ENCODE measurements around the gene FSTL3. TPM values are rescaled to one million over a fixed set of nuclear protein-coding genes. Genes with fewer than 3 reads are reported as not detected.

Gene FSTL3
- total RNA-seq, 2 experiments from 2014 or later, result 3.4 to 7.3 TPM

DNA sequence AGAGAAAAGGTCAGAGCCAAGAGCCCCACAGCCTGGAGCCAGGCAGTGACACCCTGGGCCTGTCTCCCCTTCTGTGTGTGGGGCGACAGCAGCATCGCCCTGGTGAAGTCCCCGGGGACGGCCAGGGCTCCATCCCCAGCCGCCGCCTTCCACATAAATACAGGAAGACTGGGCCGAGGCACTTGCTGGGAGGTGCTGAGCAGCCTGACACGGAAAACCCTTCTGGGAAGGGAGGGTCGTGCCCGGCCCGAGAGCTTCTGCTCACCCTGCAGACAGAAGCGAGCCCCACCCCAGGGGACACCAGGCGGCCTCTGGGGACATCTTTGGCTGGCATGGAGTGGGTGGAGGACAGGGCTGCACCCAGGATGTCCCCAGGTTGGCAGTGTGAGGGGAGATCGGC lies 31.4 kb upstream of the FSTL3 start:
- Histone ChIP-seq H3K27ac (ENCODE audit: low read depth, low read length, poor library complexity, severe bottlenecking) (no peak overlapping the region), H3K4me2 (ENCODE audit: low read length) (no peak overlapping the region), H3K4me3 (ENCODE audit: low read depth, low read length, poor library complexity, severe bottlenecking) (no peak overlapping the region), H3K4me1 (ENCODE audit: insufficient read depth, low read length, poor library complexity, severe bottlenecking) (peaks cover 24% of the 10 kb centered on the region), H4K20me1 (ENCODE audit: insufficient read depth, low read length) (no peaks in the 10 kb centered on the region; the same call in 1 of the 2 replicates), H3K36me3 (ENCODE audit: insufficient read depth, low read length) (peaks cover 60% of the 10 kb centered on the region), H3K9me3 (ENCODE audit: low read length) (no peaks in the 10 kb centered on the region), H3K79me2 (ENCODE audit: insufficient read depth, low read depth, low read length) (no peaks in the 10 kb centered on the region), H3K9me2 (ENCODE audit: insufficient read depth, low read length) (no peaks in the 10 kb centered on the region), H2AFZ (ENCODE audit: low read length) (no peak overlapping the region)
- no peak for DNase-seq (ENCODE audit: low spot score)
- intact Hi-C loops (cut with micrococcal nuclease; ENCODE audit: unreplicated experiment), result no loop called here
- ChIA-PET POLR2A (no interaction called here), CTCF (ENCODE audit: unreplicated experiment) (no interaction called here)
- no TSS peak for BruUV-seq (replicated peaks)
- TF ChIP-seq EZH2phosphoT487 (IDR thresholded peaks at IDR 0.05; ENCODE audit: borderline replicate concordance, low read depth, low read length), result no peak
- TF ChIP-seq CTCF (conservative IDR thresholded peaks at IDR 0.05; ENCODE audit: low read length), result no peak

DNA sequence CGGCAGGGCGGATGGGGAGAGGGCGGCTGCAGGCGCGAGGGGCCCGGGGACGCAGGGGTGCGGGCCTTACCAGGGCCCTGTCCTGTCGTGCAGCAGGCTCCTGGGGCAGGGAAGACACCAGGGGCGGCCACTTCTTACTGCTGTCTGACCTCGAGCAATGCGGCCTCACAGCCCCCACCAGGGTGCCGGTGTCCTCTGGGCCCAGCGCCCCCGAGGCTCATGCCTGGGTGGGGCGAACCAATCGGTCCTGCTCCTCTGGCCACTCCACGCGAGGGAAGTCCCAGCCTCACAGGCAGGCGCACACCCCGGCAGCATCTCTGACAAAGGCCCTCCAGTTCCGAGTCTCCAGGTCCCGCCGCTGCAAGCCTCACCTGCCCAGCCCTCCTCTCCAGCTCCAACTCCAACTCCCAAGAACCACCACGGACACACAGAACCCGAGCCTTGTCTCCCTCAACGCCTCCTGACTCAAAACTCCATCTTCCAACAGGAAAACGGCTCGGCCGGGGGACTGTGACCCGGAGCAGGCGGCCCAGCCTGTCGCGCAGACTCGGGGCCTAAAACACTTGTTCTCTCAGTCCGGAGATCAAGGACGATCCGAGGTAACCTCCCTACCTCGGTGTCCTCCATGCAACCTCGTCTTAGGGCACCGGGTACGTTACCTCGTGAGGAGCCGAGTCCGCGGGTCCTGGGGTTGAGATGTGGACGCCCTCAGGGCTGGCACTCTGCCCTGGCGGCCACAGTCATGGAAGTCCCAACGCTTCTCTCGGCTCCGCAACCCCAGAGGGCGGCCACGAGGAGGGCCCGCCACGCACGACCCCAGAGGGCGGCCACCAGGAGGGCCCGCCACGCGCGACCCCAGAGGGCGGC lies 30.0 kb upstream of the FSTL3 start:
- no peak overlapping the region for H3K4me3 ChIP-seq (ENCODE audit: low read depth, low read length, poor library complexity, severe bottlenecking)
- no peak for DNase-seq (ENCODE audit: low spot score)
- no peaks in the 10 kb centered on the region for H4K20me1 ChIP-seq (ENCODE audit: insufficient read depth, low read length)
- no peak overlapping the region for H3K4me2 ChIP-seq (ENCODE audit: low read length)
- ChIA-PET CTCF (ENCODE audit: unreplicated experiment) (no interaction called here), POLR2A (no interaction called here)
- H3K36me3 ChIP-seq (ENCODE audit: insufficient read depth, low read length), result peaks cover 71% of the 10 kb centered on the region
- TF ChIP-seq CTCF (conservative IDR thresholded peaks at IDR 0.05; ENCODE audit: low read length) (no peak), EZH2phosphoT487 (IDR thresholded peaks at IDR 0.05; ENCODE audit: borderline replicate concordance, low read depth, low read length) (no peak)
- BruUV-seq (replicated peaks), result no TSS peak
- intact Hi-C loops (cut with micrococcal nuclease; ENCODE audit: unreplicated experiment), result no loop called here
- H3K9me3 ChIP-seq (ENCODE audit: low read length), result no peaks in the 10 kb centered on the region
- no peaks in the 10 kb centered on the region for H3K9me2 ChIP-seq (ENCODE audit: insufficient read depth, low read length)
- no peak overlapping the region for H2AFZ ChIP-seq (ENCODE audit: low read length)
- H3K79me2 ChIP-seq (ENCODE audit: insufficient read depth, low read depth, low read length), result no peaks in the 10 kb centered on the region
- H3K27ac ChIP-seq (ENCODE audit: low read depth, low read length, poor library complexity, severe bottlenecking), result no peak overlapping the region
- H3K4me1 ChIP-seq (ENCODE audit: insufficient read depth, low read length, poor library complexity, severe bottlenecking), result peaks cover 18% of the 10 kb centered on the region

Measured in OCI-LY7 (cell line).